ENCODE measurements around the gene SLC4A5. TPM values are rescaled to one million over a fixed set of nuclear protein-coding genes. Genes with fewer than 3 reads are reported as not detected.

The SLC4A5 gene
- total RNA-seq, 1 donor from 2014 or later, result 4.1 TPM

DNA sequence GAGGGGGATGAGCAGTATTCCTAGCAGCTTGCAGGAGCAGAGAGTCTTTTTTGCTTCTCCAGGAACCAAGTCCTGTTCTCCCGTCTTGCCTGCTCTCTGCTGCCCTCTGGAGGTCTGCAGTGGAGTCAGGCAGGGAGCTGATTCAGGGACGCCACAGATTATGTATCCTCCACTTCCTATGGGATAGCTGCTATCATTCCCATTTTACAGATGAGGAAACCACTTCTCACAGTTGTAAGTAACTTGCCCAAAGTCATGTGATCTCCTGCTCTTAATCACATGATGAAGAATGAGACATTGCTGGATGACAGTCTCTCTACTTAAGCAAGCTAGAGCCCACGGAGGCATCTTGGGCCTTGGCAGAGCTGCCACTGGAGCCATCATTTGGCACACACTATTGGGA is 8.3 kb downstream of the SLC4A5 start:
- Mint-ChIP-seq H3K27me3 (no peaks in the 10 kb centered on the region), H3K4me1 (ENCODE audit: low read depth) (no peaks in the 10 kb centered on the region), H3K36me3 (ENCODE audit: insufficient read depth) (no peaks in the 10 kb centered on the region), H3K9me3 (ENCODE audit: low read depth) (no peaks in the 10 kb centered on the region), H3K4me3 (ENCODE audit: low read depth) (no peak overlapping the region), H3K27ac (no peak overlapping the region)
- peak; percentile 72 for DNase-seq (ENCODE audit: low spot score, unreplicated experiment)
- TF ChIP-seq, protein P1, sequence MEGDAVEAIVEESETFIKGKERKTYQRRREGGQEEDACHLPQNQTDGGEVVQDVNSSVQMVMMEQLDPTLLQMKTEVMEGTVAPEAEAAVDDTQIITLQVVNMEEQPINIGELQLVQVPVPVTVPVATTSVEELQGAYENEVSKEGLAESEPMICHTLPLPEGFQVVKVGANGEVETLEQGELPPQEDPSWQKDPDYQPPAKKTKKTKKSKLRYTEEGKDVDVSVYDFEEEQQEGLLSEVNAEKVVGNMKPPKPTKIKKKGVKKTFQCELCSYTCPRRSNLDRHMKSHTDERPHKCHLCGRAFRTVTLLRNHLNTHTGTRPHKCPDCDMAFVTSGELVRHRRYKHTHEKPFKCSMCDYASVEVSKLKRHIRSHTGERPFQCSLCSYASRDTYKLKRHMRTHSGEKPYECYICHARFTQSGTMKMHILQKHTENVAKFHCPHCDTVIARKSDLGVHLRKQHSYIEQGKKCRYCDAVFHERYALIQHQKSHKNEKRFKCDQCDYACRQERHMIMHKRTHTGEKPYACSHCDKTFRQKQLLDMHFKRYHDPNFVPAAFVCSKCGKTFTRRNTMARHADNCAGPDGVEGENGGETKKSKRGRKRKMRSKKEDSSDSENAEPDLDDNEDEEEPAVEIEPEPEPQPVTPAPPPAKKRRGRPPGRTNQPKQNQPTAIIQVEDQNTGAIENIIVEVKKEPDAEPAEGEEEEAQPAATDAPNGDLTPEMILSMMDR (IDR thresholded peaks at IDR 0.05; ENCODE audit: unreplicated experiment), result peak; percentile 94

DNA sequence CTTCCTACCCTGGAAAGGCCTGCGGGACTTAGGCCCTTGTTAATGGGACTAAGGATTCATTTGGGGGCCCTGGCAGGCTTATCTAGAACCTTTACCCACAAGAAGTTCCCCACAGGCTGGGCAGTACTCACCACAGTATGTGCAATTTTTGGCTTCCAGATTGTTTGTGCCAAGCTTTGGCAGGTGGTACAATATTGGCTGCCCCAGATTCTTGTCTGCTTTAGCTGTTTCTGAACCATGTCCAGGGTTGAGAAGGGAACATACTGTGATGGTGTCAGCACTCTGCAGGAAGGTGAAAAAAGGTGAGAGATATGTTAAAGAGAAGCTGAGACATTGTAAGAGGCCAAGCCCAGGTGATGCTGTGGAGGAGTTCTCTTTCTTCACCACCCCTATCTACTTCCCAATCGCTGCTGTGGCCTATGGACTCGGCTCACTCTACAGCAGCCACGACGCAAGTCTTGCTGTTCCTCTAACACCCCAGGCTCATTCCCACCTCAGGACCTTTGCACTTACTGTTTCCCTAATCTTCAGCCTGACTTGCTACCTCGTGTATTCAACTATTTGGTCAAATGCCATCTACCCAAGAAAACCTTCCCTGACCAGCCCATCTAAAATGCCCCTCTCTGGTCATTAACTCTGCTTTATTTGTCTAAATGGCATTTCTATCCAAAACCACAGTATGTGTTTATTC is 9.2 kb downstream of the SLC4A5 start:
- H3K9me3 Mint-ChIP-seq (ENCODE audit: low read depth), result no peaks in the 10 kb centered on the region
- no peak overlapping the region for H3K27ac Mint-ChIP-seq
- H3K4me1 Mint-ChIP-seq (ENCODE audit: low read depth), result no peaks in the 10 kb centered on the region
- no peaks in the 10 kb centered on the region for H3K36me3 Mint-ChIP-seq (ENCODE audit: insufficient read depth)
- no peak overlapping the region for H3K4me3 Mint-ChIP-seq (ENCODE audit: low read depth)
- TF ChIP-seq, protein P1 (IDR thresholded peaks at IDR 0.05; ENCODE audit: unreplicated experiment), result no peak
- DNase-seq (ENCODE audit: low spot score, unreplicated experiment), result no peak
- no peaks in the 10 kb centered on the region for H3K27me3 Mint-ChIP-seq

DNA sequence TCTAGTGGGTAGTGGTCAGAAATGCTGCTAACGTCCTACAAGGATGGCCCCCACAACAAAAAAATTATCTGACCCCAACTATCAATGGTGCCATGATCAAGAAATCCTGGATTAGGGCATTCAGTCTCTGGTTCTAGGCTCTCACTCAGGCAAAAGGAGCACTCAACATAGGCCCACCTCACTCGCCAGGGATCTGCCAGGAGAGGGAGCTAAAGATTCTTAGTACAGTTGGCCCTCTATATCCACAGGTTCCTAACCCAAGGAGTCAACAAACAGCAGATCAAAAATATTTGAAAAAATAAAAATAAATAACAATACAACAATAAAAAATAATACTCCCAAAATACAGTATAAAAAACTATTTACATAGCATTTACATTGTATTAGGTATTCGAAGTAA is 10.0 kb downstream of the SLC4A5 start:
- Mint-ChIP-seq H3K27ac (no peak overlapping the region), H3K36me3 (ENCODE audit: insufficient read depth) (no peaks in the 10 kb centered on the region), H3K27me3 (no peaks in the 10 kb centered on the region), H3K4me3 (ENCODE audit: low read depth) (no peak overlapping the region), H3K4me1 (ENCODE audit: low read depth) (no peaks in the 10 kb centered on the region), H3K9me3 (ENCODE audit: low read depth) (no peaks in the 10 kb centered on the region)
- TF ChIP-seq, protein P1 (IDR thresholded peaks at IDR 0.05; ENCODE audit: unreplicated experiment), result peak; percentile 41
- DNase-seq (ENCODE audit: low spot score, unreplicated experiment), result no peak

DNA sequence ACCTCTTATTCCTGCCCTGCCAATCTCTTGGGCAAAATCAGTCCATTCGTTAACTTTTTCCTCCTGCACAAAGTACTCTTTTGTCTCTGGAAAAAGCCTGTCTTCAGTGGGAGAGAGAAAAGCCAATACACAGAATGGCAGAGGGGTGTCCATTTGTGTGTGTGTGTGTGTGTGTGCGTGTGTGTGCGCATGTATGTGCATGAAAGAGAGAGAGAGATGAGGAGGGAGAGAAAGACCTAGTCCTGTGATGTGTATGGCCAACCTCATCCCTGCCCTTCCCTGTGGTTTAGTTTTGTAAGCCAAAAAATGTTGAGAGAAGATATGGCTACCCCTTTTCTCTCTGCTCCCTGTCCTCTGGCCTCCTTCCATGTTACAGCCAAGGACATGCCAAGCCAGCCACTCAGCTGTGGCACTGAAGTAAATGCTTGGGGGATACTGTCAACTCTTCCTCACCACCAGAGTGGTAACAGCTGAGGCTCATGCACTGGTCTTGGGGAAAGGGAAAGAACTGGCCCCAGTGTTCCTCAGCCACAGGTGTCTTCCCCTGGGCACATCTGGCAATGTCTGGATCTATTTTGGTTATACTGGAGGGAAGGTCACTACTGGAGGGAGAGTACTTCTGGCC is 10.6 kb downstream of the SLC4A5 start:
- Mint-ChIP-seq H3K4me1 (ENCODE audit: low read depth) (no peaks in the 10 kb centered on the region), H3K27me3 (no peaks in the 10 kb centered on the region), H3K4me3 (ENCODE audit: low read depth) (no peak overlapping the region), H3K9me3 (ENCODE audit: low read depth) (no peaks in the 10 kb centered on the region), H3K27ac (no peak overlapping the region), H3K36me3 (ENCODE audit: insufficient read depth) (no peaks in the 10 kb centered on the region)
- no peak for DNase-seq (ENCODE audit: low spot score, unreplicated experiment)
- TF ChIP-seq, protein P1 (IDR thresholded peaks at IDR 0.05; ENCODE audit: unreplicated experiment), result no peak

DNA sequence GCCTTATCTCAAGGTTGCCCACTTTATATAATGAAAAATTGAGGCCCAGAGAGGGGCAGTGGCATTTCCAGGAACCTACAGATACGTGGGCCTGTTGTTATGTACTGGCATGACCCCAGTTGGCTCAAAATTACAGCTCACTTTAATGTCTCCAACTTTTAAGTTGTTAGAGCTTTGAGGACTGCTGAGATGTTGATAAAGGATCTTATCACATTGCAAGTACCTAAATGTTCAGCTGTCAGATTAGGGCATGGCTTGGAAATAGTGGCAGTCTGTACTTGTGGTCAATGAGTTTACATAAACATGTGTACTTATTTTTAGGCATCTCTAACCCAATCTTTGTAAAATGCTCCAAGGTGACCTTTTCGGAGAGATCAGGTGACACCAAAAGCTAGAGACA is 14.6 kb downstream of the SLC4A5 start:
- no peak for DNase-seq (ENCODE audit: low spot score, unreplicated experiment)
- no peaks in the 10 kb centered on the region for H3K27me3 Mint-ChIP-seq
- H3K9me3 Mint-ChIP-seq (ENCODE audit: low read depth), result no peaks in the 10 kb centered on the region
- no peak overlapping the region for H3K4me3 Mint-ChIP-seq (ENCODE audit: low read depth)
- no peaks in the 10 kb centered on the region for H3K36me3 Mint-ChIP-seq (ENCODE audit: insufficient read depth)
- no peaks in the 10 kb centered on the region for H3K4me1 Mint-ChIP-seq (ENCODE audit: low read depth)
- TF ChIP-seq, protein P1 (IDR thresholded peaks at IDR 0.05; ENCODE audit: unreplicated experiment), result no peak
- H3K27ac Mint-ChIP-seq, result no peak overlapping the region
